HUES6 (cell line): ENCODE data around the gene POLR3G.

Experiments used
- H3K27ac ChIP-seq: 2 replicates; pipeline ENCODE4 v1.7.0; 2013; ENCODE audit warnings: low read depth, mild to moderate bottlenecking, low read length, inconsistent platforms
- H3K27me3 ChIP-seq: 2 replicates; pipeline ENCODE4 v1.6.1; 2013; ENCODE audit warnings: low read length; ENCODE audit not compliant: control insufficient read depth, insufficient read depth
- H3K36me3 ChIP-seq: 2 replicates; pipeline ENCODE4 v1.6.1; 2013; ENCODE audit warnings: low read length; ENCODE audit not compliant: control insufficient read depth, insufficient read depth
- H3K4me1 ChIP-seq: 2 replicates; pipeline ENCODE4 v1.6.1; 2013; ENCODE audit warnings: low read length; ENCODE audit not compliant: control insufficient read depth, insufficient read depth
- H3K4me3 ChIP-seq: 2 replicates; pipeline ENCODE4 v1.5.1; 2013; ENCODE audit warnings: low read depth, low read length
- H3K9ac ChIP-seq: one replicate; pipeline ENCODE4 v1.6.1; 2013; ENCODE audit warnings: mild to moderate bottlenecking, low read length
- H3K9me3 ChIP-seq: 2 replicates; pipeline ENCODE4 v1.6.1; 2013; ENCODE audit warnings: low read depth, low read length; ENCODE audit not compliant: control insufficient read depth, insufficient read depth

Gene POLR3G

GRCh38 chr5:90553711-90554110 lies 79.0 kb downstream of the POLR3G start:
- H3K9me3 ChIP-seq = no peaks in the 10 kb centered on the region
- no peak overlapping the region for H3K4me3 ChIP-seq
- no peaks in the 10 kb centered on the region for H3K36me3 ChIP-seq
- peaks cover 19% of the 10 kb centered on the region; the same call in 1 of the 2 replicates for H3K27me3 ChIP-seq
- H3K27ac ChIP-seq = no peak overlapping the region
- H3K4me1 ChIP-seq = peaks cover 45% of the 10 kb centered on the region
- no peak overlapping the region for H3K9ac ChIP-seq

GRCh38 chr5:90554358-90555006 lies 79.8 kb downstream of the POLR3G start:
- no peak overlapping the region; the same call in 1 of the 2 replicates for H3K4me3 ChIP-seq
- H3K9me3 ChIP-seq = no peaks in the 10 kb centered on the region
- peaks cover 19% of the 10 kb centered on the region; the same call in 1 of the 2 replicates for H3K27me3 ChIP-seq
- H3K9ac ChIP-seq = no peak overlapping the region
- peaks cover 45% of the 10 kb centered on the region for H3K4me1 ChIP-seq
- no peaks in the 10 kb centered on the region for H3K36me3 ChIP-seq
- H3K27ac ChIP-seq = 0 out of 2 replicates have a peak overlapping the region, but pooled peaks have one; percentile 40

GRCh38 chr5:90555666-90556065 lies 81.0 kb downstream of the POLR3G start:
- Histone ChIP-seq H3K27me3 (peaks cover 19% of the 10 kb centered on the region; the same call in 1 of the 2 replicates), H3K4me1 (peaks cover 45% of the 10 kb centered on the region), H3K4me3 (no peak overlapping the region), H3K9me3 (no peaks in the 10 kb centered on the region), H3K36me3 (no peaks in the 10 kb centered on the region), H3K9ac (no peak overlapping the region), H3K27ac (no peak overlapping the region)

GRCh38 chr5:90557391-90557790 lies 82.7 kb downstream of the POLR3G start:
- Histone ChIP-seq H3K4me3 (peak overlapping the region; percentile 84), H3K9me3 (no peaks in the 10 kb centered on the region), H3K36me3 (no peaks in the 10 kb centered on the region), H3K9ac (peak overlapping the region; percentile 76), H3K4me1 (peaks cover 62% of the 10 kb centered on the region), H3K27me3 (peaks cover 19% of the 10 kb centered on the region; the same call in 1 of the 2 replicates), H3K27ac (no peak overlapping the region)

- Histone ChIP-seq H3K27me3 (peaks cover 19% of the 10 kb centered on the region; the same call in 1 of the 2 replicates), H3K9me3 (no peaks in the 10 kb centered on the region), H3K4me1 (peaks cover 67% of the 10 kb centered on the region), H3K27ac (peak overlapping the region; percentile 60; the same call in 1 of the 2 replicates), H3K36me3 (no peaks in the 10 kb centered on the region), H3K9ac (peak overlapping the region; percentile 76), H3K4me3 (peak overlapping the region; percentile 84)
Measured at GRCh38 chr5:90557871-90558270, 83.2 kb downstream of the POLR3G start.

- Histone ChIP-seq H3K9me3 (no peaks in the 10 kb centered on the region), H3K4me1 (peaks cover 72% of the 10 kb centered on the region), H3K27ac (peak within 1 kb of the TSS; percentile 60; the same call in 1 of the 2 replicates), H3K27me3 (peaks cover 19% of the 10 kb centered on the region; the same call in 1 of the 2 replicates), H3K36me3 (no peaks in the 10 kb centered on the region), H3K4me3 (peak within 1 kb of the TSS; percentile 84), H3K9ac (peak within 1 kb of the TSS; percentile 76)
Measured at GRCh38 chr5:90558344-90559192, 83.9 kb downstream of the POLR3G start, which contains the start of gene ADGRV1. Gene ADGRV1, plus strand, starts transcription at chr5:90558797. Its CDS starts 99 bp downstream, at chr5:90558896.

GRCh38 chr5:90560771-90561170 lies 86.1 kb downstream of the POLR3G start:
- Histone ChIP-seq H3K9ac (no peak overlapping the region), H3K4me1 (peaks cover 51% of the 10 kb centered on the region), H3K4me3 (no peak overlapping the region), H3K9me3 (no peaks in the 10 kb centered on the region), H3K27ac (no peak overlapping the region), H3K27me3 (peaks cover 19% of the 10 kb centered on the region; the same call in 1 of the 2 replicates), H3K36me3 (no peaks in the 10 kb centered on the region)

GRCh38 chr5:90561766-90562165 lies 87.1 kb downstream of the POLR3G start:
- Histone ChIP-seq H3K4me3 (no peak overlapping the region), H3K9ac (no peak overlapping the region), H3K27ac (no peak overlapping the region), H3K9me3 (no peaks in the 10 kb centered on the region; the same call in 1 of the 2 replicates), H3K4me1 (peaks cover 41% of the 10 kb centered on the region), H3K27me3 (peaks cover 13% of the 10 kb centered on the region; the same call in 1 of the 2 replicates), H3K36me3 (no peaks in the 10 kb centered on the region)

GRCh38 chr5:90562341-90562740 lies 87.7 kb downstream of the POLR3G start:
- Histone ChIP-seq H3K27ac (no peak overlapping the region), H3K27me3 (peaks cover 7% of the 10 kb centered on the region; the same call in 1 of the 2 replicates), H3K9ac (no peak overlapping the region), H3K9me3 (no peaks in the 10 kb centered on the region; the same call in 1 of the 2 replicates), H3K4me3 (peak overlapping the region; percentile 12; the same call in 1 of the 2 replicates), H3K36me3 (no peaks in the 10 kb centered on the region; the same call in 1 of the 2 replicates), H3K4me1 (peaks cover 35% of the 10 kb centered on the region)

- H3K9ac ChIP-seq = no peak overlapping the region
- H3K4me3 ChIP-seq = no peak overlapping the region
- H3K9me3 ChIP-seq = no peaks in the 10 kb centered on the region; the same call in 1 of the 2 replicates
- no peak overlapping the region for H3K27ac ChIP-seq
- H3K36me3 ChIP-seq = no peaks in the 10 kb centered on the region; the same call in 1 of the 2 replicates
- H3K4me1 ChIP-seq = peaks cover 28% of the 10 kb centered on the region
- H3K27me3 ChIP-seq = no peaks in the 10 kb centered on the region; the same call in 1 of the 2 replicates
Measured at GRCh38 chr5:90563108-90563507, 88.4 kb downstream of the POLR3G start.
